Right lobe of liver (tissue), 4 donors: Measurements from ENCODE around the gene RPRD1B.

ENCODE experiments used
- CTCF ChIP-seq, 4 donors: fragments of 200-600 bp in 3 of 4; fragments of 450-650 bp in 1 of 4; IDR thresholded peaks; one replicate each; pipeline versions ENCODE4 v1.5.1 to v1.8.0; 2016 to 2022; ENCODE audit warnings: antibody characterized with exemption in 4 of 4, mild to moderate bottlenecking in 2 of 4
- POLR2A ChIP-seq: fragments of 450-650 bp; IDR thresholded peaks from one replicate; pipeline ENCODE4 v1.6.1; 2017; ENCODE audit warnings: antibody characterized with exemption, mild to moderate bottlenecking
- donor health status: DM: no; HTN: no; CAD: no.
- donor health status: DM: no; HTN: no; CAD: no.
- donor health status: DM: no; HTN: yes; CAD: no.

GRCh38 chr20:37984018-37984785 lies 49.3 kb upstream of the RPRD1B start:
- TF ChIP-seq CTCF (IDR thresholded peaks at IDR 0.05) = no peak
- TF ChIP-seq POLR2A = no peak
